GM03348 (cell line): Measurements from ENCODE around the gene MAP1S.
"Not testable (repeated sequence)": the region's sequence is repeated elsewhere in the genome, so short reads cannot be mapped to it uniquely, and the experiment has no call there.

Experiments
- DNase-seq: peaks from one replicate; pipeline ENCODE4 v3.0.0; 2012; ENCODE audit warnings: low spot score

The MAP1S gene

DNA sequence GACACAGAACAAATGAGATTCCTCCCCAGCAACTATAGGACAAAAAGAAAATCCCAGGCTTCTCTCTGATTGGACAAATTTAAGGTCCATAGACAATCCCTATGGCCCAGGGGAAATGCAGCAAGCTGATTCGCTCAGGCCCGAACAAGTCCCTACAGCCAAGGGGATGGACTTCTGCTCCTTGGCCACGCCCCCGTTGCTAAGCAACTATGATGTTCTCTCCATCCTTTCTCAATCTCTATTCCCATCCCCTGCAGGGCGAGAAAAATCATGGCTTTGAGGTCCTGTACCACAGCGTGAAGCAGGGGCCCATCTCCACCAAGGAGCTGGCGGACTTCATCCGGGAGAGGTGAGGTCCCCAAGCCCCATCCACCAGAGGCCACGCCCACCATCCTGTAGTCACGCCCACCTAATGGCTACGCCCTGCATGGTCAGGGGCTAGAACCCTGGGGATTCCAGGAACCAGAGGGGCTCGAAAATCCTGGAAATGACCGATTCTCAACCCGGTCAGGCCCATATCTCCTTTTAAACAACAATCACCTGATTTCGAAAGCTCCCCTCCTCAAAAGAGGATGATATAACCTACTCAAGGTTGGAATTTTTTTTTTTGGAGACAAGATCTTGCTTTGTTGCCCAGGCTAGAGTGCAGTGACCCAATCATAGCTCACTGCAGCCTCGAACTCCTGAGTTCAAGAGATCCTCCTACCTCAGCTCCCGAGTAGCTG, 43.4 kb downstream of the MAP1S start:
- DNase-seq = peak; percentile 55

- DNase-seq = no peak
These were observed 45.1 kb downstream of the MAP1S start for GRCh38 chr19:17764348-17764747.

- DNase-seq = no peak
These were observed 45.9 kb downstream of the MAP1S start for GRCh38 chr19:17765069-17765618.

DNA sequence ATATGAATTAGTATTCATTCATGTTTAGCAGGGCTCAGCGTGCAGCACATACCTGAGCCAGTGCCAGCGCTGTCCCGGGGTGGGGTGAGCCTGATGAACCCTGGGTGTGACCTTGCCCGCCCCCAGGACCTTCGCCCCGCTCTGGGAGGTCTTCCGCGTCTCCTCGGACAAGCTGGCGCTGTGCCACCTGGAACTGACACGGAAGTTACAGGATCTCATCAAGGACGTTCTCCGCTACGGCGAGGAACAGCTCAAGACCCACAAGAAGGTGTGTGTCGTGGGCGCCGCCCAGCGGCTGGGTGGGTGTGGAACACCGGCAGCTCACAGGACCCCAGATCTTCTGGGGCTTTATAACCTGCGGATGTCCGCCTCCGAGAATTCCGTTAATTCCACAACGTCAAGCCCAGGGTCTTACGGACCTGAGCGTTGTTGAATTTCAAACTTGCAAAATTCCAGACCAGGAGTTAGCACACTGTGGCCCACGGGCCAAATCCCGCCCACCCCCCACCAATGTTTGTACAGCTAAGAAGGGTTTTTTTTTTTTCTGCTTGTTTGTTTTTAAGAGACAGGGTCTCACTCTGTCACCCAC, 47.4 kb downstream of the MAP1S start:
- peak; percentile 87 for DNase-seq

DNA sequence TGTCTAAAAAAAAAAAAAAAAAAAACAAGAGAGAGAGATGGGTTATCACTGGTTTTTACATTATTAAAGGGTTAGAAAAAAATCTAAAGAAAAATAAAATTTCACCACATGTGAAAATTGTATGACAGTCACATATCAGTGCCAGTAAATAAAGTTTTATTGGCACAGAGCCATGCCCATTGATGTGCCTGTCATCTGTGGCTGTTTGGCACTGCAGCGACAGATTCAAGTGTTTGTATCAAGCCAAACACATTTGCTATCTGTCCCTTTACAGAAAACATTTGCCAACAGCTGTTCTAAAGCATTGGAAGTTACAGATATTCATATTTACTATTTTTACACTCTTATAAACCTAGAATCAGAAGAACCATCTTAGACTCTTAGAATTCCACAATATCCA, 48.3 kb downstream of the MAP1S start:
- DNase-seq = no peak

- no peak for DNase-seq
These were observed 51.3 kb downstream of the MAP1S start for GRCh38 chr19:17770613-17771012.

DNA sequence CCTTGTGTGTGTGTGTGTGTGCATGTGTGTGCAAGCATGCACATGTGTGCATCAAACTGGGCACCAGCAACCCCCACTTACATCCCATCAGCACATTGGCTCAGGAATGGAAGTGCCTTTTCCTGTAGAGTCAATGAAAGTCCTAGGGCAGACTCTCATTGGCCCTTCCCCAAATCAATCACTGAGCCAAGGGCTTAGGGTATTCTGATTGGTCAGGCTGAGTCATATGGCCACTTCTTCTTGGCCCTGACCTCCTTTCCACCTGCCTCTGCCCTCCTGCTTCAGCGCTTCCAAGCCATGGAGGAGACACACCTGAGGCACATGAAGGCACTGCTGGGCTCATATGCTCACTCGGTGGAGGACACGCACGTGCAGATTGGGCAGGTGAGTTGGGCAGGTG, 52.9 kb downstream of the MAP1S start:
- no peak for DNase-seq

GRCh38 chr19:17775245-17775927, 56.1 kb downstream of the MAP1S start:
- peak; percentile 79 for DNase-seq

GRCh38 chr19:17775991-17776803, 56.9 kb downstream of the MAP1S start:
- DNase-seq = peak; percentile 22

- not testable (repeated sequence) for DNase-seq
These were observed 58.6 kb downstream of the MAP1S start for GRCh38 chr19:17777840-17778239.

- DNase-seq = peak; percentile 64
These were observed 59.1 kb downstream of the MAP1S start for GRCh38 chr19:17778251-17778967.

- peak; percentile 23 for DNase-seq
These were observed 60.0 kb downstream of the MAP1S start for GRCh38 chr19:17778968-17779929.

- DNase-seq = no peak
These were observed 61.5 kb downstream of the MAP1S start for GRCh38 chr19:17780781-17781180.

DNA sequence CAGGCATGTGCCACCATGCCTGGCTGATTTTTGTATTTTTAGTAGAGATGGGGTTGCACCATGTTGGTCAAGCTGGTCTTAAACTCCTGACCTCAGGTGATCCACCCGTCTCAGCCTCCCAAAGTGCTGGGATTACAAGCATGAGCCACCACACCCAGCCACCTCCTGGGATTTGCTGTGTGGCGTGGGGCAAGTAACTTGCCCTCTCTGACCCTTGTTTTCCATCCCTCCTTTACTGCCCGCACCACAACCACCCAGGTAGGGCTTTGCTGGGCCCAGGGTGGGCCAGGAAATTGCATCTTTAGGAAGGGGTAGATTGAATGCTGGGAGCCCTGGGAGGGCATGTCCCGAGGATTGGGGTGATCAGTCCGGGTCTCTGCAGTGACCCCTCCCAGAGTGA, 64.4 kb downstream of the MAP1S start:
- not testable (repeated sequence) for DNase-seq
